ENCODE measurements around the gene KRT71.

Gene KRT71

DNA sequence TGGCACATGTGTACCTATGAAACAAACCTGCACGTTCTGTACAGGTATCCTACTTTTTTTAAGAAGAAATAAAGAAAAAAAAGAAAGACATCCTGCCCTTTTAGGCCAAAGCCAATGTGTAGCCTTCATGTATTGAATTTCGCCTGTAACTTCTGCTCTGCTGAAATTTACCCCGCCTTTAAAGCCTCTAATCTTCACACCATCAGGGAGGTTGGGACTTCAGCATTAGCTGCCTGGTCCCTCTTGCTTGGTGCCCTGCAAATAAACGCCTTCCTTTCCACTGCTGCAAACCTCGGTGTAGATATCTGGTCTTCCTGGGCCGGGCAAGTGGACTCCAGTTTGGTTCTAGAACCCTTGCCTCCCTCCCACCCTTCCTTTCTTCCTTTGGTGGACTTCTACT is 2.6 kb upstream of the KRT71 start:
- POLR2A ChIA-PET: no interaction called here
- no peak overlapping the region for H3K27ac ChIP-seq (ENCODE audit: insufficient read depth in 1 of 2, low read depth in 1 of 2, low read length in 2 of 2, poor library complexity in 1 of 2, severe bottlenecking in 2 of 2)
- no peaks in the 10 kb centered on the region for H3K9me3 ChIP-seq (ENCODE audit: control extremely low read depth in 1 of 5, control insufficient read depth in 4 of 5, insufficient read depth in 2 of 5, low read depth in 1 of 5, low read length in 4 of 5)
- no peak for DNase-seq
- H3K36me3 ChIP-seq (ENCODE audit: control insufficient read depth in 4 of 4, insufficient read depth in 4 of 4, low read length in 3 of 4): no peaks in the 10 kb centered on the region
- peaks cover 0 to 24% (median 7%) of the 10 kb centered on the region in 5 experiments for H3K27me3 ChIP-seq (replicated peaks in 2 of 5; ENCODE audit: control insufficient read depth in 4 of 5, insufficient read depth in 5 of 5, low read length in 4 of 5)
- H3K4me1 ChIP-seq (ENCODE audit: control extremely low read depth in 1 of 4, control insufficient read depth in 4 of 4, insufficient read depth in 4 of 4, low read length in 3 of 4): no peaks in the 10 kb centered on the region
- CTCF ChIA-PET: interaction anchor here (1.0 kb wide), 1 partner anchor 10 kb away, joined by 3 read pairs; no protein-coding TSS in a partner anchor
- WGBS (ENCODE audit: insufficient coverage): 85% methylated on average over 4 of the region's 6 CpGs
- no peak overlapping the region for H3K4me3 ChIP-seq (ENCODE audit: control insufficient read depth in 1 of 7, extremely low read depth in 1 of 7, insufficient read depth in 4 of 7, low read depth in 2 of 7, low read length in 6 of 7)

DNA sequence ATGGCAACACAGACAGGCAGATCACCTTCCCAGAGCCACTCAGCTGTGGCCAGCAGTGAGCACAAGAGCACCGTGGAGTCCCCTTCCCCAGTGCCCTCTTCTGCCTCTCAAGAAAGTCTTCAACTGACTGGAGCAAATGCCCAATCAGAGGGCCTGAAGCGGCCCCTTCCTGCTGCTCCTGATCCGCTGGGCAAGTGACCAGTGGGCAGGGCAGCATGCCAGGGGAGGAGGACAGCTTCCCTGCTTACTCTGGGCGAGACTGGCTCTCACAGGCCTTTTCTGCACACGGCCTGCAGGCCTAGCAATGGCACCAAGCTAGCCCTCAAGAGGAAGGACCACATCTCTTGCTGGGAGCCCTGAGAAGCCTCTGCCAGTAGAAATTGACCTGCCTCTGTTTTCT is 890 bp downstream of the KRT71 start:
- H3K4me3 ChIP-seq (ENCODE audit: control insufficient read depth in 1 of 7, extremely low read depth in 1 of 7, insufficient read depth in 4 of 7, low read depth in 2 of 7, low read length in 6 of 7): no peak overlapping the region
- POLR2A ChIA-PET: no interaction called here
- no peak overlapping the region for H3K27ac ChIP-seq (ENCODE audit: insufficient read depth in 1 of 2, low read depth in 1 of 2, low read length in 2 of 2, poor library complexity in 1 of 2, severe bottlenecking in 2 of 2)
- H3K36me3 ChIP-seq (ENCODE audit: control insufficient read depth in 4 of 4, insufficient read depth in 4 of 4, low read length in 3 of 4): no peaks in the 10 kb centered on the region
- peaks cover 0 to 12% (median 0%) of the 10 kb centered on the region in 5 experiments for H3K27me3 ChIP-seq (replicated peaks in 2 of 5; ENCODE audit: control insufficient read depth in 4 of 5, insufficient read depth in 5 of 5, low read length in 4 of 5)
- CTCF ChIA-PET: no interaction called here
- DNase-seq: no peak
- no peaks in the 10 kb centered on the region for H3K4me1 ChIP-seq (ENCODE audit: control extremely low read depth in 1 of 4, control insufficient read depth in 4 of 4, insufficient read depth in 4 of 4, low read length in 3 of 4)
- WGBS (ENCODE audit: insufficient coverage): 100% methylated on average over 4 of the region's 5 CpGs
- H3K9me3 ChIP-seq (ENCODE audit: control extremely low read depth in 1 of 5, control insufficient read depth in 4 of 5, insufficient read depth in 2 of 5, low read depth in 1 of 5, low read length in 4 of 5): no peaks in the 10 kb centered on the region

DNA sequence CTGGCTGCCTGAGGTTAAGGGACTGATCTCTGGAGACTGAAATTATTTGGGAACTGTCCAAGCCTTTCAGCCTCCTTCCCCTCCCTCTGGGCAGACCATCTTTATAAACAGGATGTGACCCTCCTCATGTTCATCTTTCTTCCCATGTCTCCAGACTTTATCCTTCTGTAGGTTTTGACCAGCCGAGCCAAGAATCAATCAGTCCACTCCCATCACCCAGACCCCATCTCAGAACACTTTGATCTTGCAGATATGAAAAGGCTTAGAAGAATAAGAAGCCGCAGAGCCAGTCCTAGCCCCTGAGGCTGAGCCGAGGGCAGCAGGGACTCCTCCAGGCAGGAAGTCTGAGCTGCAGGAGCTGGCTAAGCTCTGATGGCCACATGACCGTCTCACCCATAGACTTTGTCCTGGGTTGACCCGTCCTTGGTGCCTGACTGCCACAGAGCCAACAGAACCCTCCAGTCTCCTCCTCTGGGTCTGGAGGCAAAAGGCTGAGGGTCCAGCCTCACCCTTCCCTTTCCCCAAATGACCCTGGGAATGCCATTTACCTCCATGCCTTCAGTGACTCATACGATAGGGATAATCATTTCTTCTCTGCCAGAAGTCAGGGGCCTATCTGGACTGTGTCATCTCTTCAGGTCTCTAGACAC is 1.6 kb downstream of the KRT71 start:
- WGBS (ENCODE audit: insufficient coverage): 75% methylated on average over 6 of the region's 6 CpGs
- no peak overlapping the region for H3K27ac ChIP-seq (ENCODE audit: insufficient read depth in 1 of 2, low read depth in 1 of 2, low read length in 2 of 2, poor library complexity in 1 of 2, severe bottlenecking in 2 of 2)
- ChIA-PET POLR2A (no interaction called here), CTCF (no interaction called here)
- no peak for DNase-seq
- peaks cover 0 to 12% (median 0%) of the 10 kb centered on the region in 5 experiments for H3K27me3 ChIP-seq (replicated peaks in 2 of 5; ENCODE audit: control insufficient read depth in 4 of 5, insufficient read depth in 5 of 5, low read length in 4 of 5)
- H3K4me1 ChIP-seq (ENCODE audit: control extremely low read depth in 1 of 4, control insufficient read depth in 4 of 4, insufficient read depth in 4 of 4, low read length in 3 of 4): no peaks in the 10 kb centered on the region
- H3K9me3 ChIP-seq (ENCODE audit: control extremely low read depth in 1 of 5, control insufficient read depth in 4 of 5, insufficient read depth in 2 of 5, low read depth in 1 of 5, low read length in 4 of 5): no peaks in the 10 kb centered on the region
- H3K4me3 ChIP-seq (ENCODE audit: control insufficient read depth in 1 of 7, extremely low read depth in 1 of 7, insufficient read depth in 4 of 7, low read depth in 2 of 7, low read length in 6 of 7): no peak overlapping the region
- H3K36me3 ChIP-seq (ENCODE audit: control insufficient read depth in 4 of 4, insufficient read depth in 4 of 4, low read length in 3 of 4): no peaks in the 10 kb centered on the region

DNA sequence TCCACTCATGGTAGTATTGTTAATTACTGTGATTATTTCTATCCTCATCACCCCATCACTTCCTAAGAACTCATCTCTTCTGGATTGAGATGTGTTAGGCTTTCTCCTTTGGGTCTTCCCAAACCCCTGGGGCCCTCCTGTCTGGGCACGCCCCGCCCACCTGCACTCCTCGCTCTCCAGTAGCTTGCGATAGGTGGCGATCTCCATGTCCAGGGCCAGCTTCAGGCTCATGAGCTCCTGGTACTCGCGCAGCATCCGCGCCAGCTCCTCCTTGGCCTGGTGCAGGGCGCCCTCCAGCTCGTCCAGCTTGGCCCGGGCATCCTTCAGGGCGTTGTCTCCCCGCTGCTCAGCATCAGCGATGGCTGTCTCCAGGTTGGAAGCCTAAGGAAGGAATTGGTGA is 6.8 kb downstream of the KRT71 start:
- POLR2A ChIA-PET: no interaction called here
- Histone ChIP-seq H3K4me1 (ENCODE audit: control extremely low read depth in 1 of 4, control insufficient read depth in 4 of 4, insufficient read depth in 4 of 4, low read length in 3 of 4) (no peaks in the 10 kb centered on the region), H3K9me3 (ENCODE audit: control extremely low read depth in 1 of 5, control insufficient read depth in 4 of 5, insufficient read depth in 2 of 5, low read depth in 1 of 5, low read length in 4 of 5) (no peaks in the 10 kb centered on the region), H3K36me3 (ENCODE audit: control insufficient read depth in 4 of 4, insufficient read depth in 4 of 4, low read length in 3 of 4) (no peaks in the 10 kb centered on the region), H3K4me3 (ENCODE audit: control insufficient read depth in 1 of 7, extremely low read depth in 1 of 7, insufficient read depth in 4 of 7, low read depth in 2 of 7, low read length in 6 of 7) (no peak overlapping the region), H3K27ac (ENCODE audit: insufficient read depth in 1 of 2, low read depth in 1 of 2, low read length in 2 of 2, poor library complexity in 1 of 2, severe bottlenecking in 2 of 2) (no peak overlapping the region), H3K27me3 (replicated peaks in 2 of 5; ENCODE audit: control insufficient read depth in 4 of 5, insufficient read depth in 5 of 5, low read length in 4 of 5) (peaks cover 0 to 4% (median 0%) of the 10 kb centered on the region in 5 experiments)
- WGBS (ENCODE audit: insufficient coverage): 98% methylated on average over 10 of the region's 15 CpGs
- no peak for DNase-seq
- CTCF ChIA-PET: interaction anchor here (0.9 to 1.2 kb wide), 5 partner anchors 9 to 325 kb away, joined by 3 to 4 read pairs (median 3); no protein-coding TSS in a partner anchor

DNA sequence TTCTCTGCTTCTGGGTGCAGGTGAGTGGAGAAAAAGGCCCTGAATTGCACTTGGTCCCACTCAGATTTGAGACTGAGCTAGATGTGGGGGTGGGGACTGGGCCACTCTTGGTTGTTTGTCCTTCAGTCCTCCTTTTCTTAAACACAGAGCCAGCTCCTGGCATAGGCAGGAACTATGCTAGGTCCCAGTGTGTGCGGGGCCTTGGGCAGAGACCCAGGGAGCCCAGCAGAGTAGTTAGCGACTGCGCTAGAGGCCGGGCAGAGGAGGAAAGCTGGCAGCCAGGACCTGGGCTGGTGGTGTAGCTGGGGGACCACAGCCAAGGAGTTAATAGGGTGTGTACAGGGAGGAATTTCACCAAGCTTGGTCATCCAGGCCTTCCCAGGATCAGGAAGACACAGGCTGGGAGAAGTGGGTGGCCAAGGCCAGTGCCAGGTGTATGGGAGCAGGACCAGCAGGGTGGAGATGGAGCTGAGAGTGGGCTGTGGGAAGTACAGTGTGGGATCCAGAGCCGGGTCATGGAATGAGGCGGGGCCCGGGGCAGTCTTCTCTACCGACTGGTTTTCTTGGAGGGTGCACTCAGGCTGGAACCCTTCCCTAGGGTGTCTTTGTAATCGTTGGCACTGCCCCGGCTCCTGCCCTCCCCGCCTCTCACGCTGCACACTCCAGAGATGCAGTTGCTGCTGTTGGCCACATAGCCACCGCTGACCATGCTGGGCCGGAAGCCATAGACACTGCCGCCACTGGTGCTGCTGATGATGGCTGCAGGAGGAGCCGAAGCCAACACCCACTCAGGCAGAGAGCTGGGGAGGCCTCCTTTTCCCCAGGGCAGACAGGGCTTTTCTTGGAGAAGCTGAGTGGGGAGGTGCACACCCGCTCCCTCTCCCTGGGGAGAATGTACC is 8.7 kb downstream of the KRT71 start:
- no peak for DNase-seq
- ChIA-PET CTCF (interaction anchor here (0.9 to 1.3 kb wide), 2 partner anchors 10 to 12 kb away, joined by 3 read pairs; no protein-coding TSS in a partner anchor), POLR2A (interaction anchor here (0.6 kb wide), 1 partner anchor 379 kb away, joined by 5 read pairs; no protein-coding TSS in a partner anchor)
- Histone ChIP-seq H3K4me1 (ENCODE audit: control extremely low read depth in 1 of 4, control insufficient read depth in 4 of 4, insufficient read depth in 4 of 4, low read length in 3 of 4) (no peaks in the 10 kb centered on the region), H3K27me3 (replicated peaks in 2 of 5; ENCODE audit: control insufficient read depth in 4 of 5, insufficient read depth in 5 of 5, low read length in 4 of 5) (no peaks in the 10 kb centered on the region), H3K27ac (ENCODE audit: insufficient read depth in 1 of 2, low read depth in 1 of 2, low read length in 2 of 2, poor library complexity in 1 of 2, severe bottlenecking in 2 of 2) (no peak overlapping the region), H3K36me3 (ENCODE audit: control insufficient read depth in 4 of 4, insufficient read depth in 4 of 4, low read length in 3 of 4) (no peaks in the 10 kb centered on the region), H3K4me3 (ENCODE audit: control insufficient read depth in 1 of 7, extremely low read depth in 1 of 7, insufficient read depth in 4 of 7, low read depth in 2 of 7, low read length in 6 of 7) (no peak overlapping the region), H3K9me3 (ENCODE audit: control extremely low read depth in 1 of 5, control insufficient read depth in 4 of 5, insufficient read depth in 2 of 5, low read depth in 1 of 5, low read length in 4 of 5) (no peaks in the 10 kb centered on the region)
- 96% methylated on average over 17 of the region's 17 CpGs for WGBS (ENCODE audit: insufficient coverage)

DNA sequence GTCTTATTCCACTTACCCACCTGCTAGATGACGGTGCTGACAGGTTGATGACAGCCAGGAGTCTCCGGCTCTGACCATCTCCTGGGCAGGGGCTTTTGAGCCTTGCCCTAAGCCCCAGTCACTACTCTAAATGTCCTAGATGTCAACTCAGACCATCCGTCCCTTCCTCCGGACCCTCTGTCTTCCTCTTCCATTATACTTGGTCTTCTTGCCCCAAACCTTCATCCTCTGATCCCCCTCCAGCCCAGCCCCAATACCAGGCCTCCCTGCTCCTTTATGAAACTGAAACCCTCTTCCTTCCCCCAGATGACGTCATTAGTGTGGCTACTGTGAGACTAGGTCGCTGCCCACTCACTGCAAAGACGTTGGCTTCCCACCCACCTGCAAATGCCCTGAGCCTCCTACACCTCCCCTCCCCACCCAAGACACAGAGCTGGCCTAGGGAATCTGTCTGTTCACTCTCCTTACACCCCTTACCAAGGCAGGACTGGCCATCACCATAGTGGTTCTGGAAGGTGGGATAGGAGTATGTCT is 10.1 kb downstream of the KRT71 start:
- no peaks in the 10 kb centered on the region for H3K36me3 ChIP-seq (ENCODE audit: control insufficient read depth in 4 of 4, insufficient read depth in 4 of 4, low read length in 3 of 4)
- H3K27me3 ChIP-seq (replicated peaks in 2 of 5; ENCODE audit: control insufficient read depth in 4 of 5, insufficient read depth in 5 of 5, low read length in 4 of 5): peaks cover 0 to 2% (median 0%) of the 10 kb centered on the region in 5 experiments
- H3K4me1 ChIP-seq (ENCODE audit: control extremely low read depth in 1 of 4, control insufficient read depth in 4 of 4, insufficient read depth in 4 of 4, low read length in 3 of 4): no peaks in the 10 kb centered on the region
- ChIA-PET POLR2A (no interaction called here), CTCF (no interaction called here)
- no peak for DNase-seq
- 88% methylated on average over 6 of the region's 7 CpGs for WGBS (ENCODE audit: insufficient coverage)
- H3K27ac ChIP-seq (ENCODE audit: insufficient read depth in 1 of 2, low read depth in 1 of 2, low read length in 2 of 2, poor library complexity in 1 of 2, severe bottlenecking in 2 of 2): no peak overlapping the region
- no peaks in the 10 kb centered on the region for H3K9me3 ChIP-seq (ENCODE audit: control extremely low read depth in 1 of 5, control insufficient read depth in 4 of 5, insufficient read depth in 2 of 5, low read depth in 1 of 5, low read length in 4 of 5)
- no peak overlapping the region for H3K4me3 ChIP-seq (ENCODE audit: control insufficient read depth in 1 of 7, extremely low read depth in 1 of 7, insufficient read depth in 4 of 7, low read depth in 2 of 7, low read length in 6 of 7)

DNA sequence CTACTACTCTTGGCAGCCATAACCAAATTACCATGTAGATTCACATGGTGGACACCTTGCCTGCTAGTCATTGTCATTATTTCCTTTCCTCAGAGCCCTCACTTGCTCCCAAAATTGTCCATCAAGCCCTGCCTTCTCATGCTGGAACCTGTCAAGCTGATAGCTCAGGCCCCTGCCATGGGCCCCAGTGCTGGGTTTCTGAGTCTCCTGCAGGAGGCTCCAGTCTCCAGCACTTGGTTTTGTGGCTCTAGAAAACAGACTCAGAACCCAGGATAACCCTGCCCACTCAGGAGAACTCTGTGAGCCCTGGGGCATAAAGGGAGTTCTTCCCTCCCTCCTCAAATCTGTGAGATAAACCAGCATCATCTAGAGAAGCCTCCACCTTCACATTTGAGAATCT is 10.8 kb downstream of the KRT71 start:
- ChIA-PET POLR2A (no interaction called here), CTCF (no interaction called here)
- no peak overlapping the region for H3K27ac ChIP-seq (ENCODE audit: insufficient read depth in 1 of 2, low read depth in 1 of 2, low read length in 2 of 2, poor library complexity in 1 of 2, severe bottlenecking in 2 of 2)
- peaks cover 0 to 2% (median 0%) of the 10 kb centered on the region in 5 experiments for H3K27me3 ChIP-seq (replicated peaks in 2 of 5; ENCODE audit: control insufficient read depth in 4 of 5, insufficient read depth in 5 of 5, low read length in 4 of 5)
- H3K36me3 ChIP-seq (ENCODE audit: control insufficient read depth in 4 of 4, insufficient read depth in 4 of 4, low read length in 3 of 4): no peaks in the 10 kb centered on the region
- no peak for DNase-seq
- no peaks in the 10 kb centered on the region for H3K9me3 ChIP-seq (ENCODE audit: control extremely low read depth in 1 of 5, control insufficient read depth in 4 of 5, insufficient read depth in 2 of 5, low read depth in 1 of 5, low read length in 4 of 5)
- no peak overlapping the region for H3K4me3 ChIP-seq (ENCODE audit: control insufficient read depth in 1 of 7, extremely low read depth in 1 of 7, insufficient read depth in 4 of 7, low read depth in 2 of 7, low read length in 6 of 7)
- H3K4me1 ChIP-seq (ENCODE audit: control extremely low read depth in 1 of 4, control insufficient read depth in 4 of 4, insufficient read depth in 4 of 4, low read length in 3 of 4): no peaks in the 10 kb centered on the region

Measured in common myeloid progenitor, CD34-positive (primary cell).